ENCODE measurements around the gene AEBP1. TPM values are rescaled to one million over a fixed set of nuclear protein-coding genes. Genes with fewer than 3 reads are reported as not detected.
A peak's percentile ranks its signal among the peaks of the same experiment; 100 is the strongest.

AEBP1 gene
- total and polyA plus RNA-seq, 9 of the 15 experiments (the other 6 are each of a cell fraction or from before 2014, with no cell fraction given), result 0.03 to 0.78 (median 0.30) TPM; not detected in 2

DNA sequence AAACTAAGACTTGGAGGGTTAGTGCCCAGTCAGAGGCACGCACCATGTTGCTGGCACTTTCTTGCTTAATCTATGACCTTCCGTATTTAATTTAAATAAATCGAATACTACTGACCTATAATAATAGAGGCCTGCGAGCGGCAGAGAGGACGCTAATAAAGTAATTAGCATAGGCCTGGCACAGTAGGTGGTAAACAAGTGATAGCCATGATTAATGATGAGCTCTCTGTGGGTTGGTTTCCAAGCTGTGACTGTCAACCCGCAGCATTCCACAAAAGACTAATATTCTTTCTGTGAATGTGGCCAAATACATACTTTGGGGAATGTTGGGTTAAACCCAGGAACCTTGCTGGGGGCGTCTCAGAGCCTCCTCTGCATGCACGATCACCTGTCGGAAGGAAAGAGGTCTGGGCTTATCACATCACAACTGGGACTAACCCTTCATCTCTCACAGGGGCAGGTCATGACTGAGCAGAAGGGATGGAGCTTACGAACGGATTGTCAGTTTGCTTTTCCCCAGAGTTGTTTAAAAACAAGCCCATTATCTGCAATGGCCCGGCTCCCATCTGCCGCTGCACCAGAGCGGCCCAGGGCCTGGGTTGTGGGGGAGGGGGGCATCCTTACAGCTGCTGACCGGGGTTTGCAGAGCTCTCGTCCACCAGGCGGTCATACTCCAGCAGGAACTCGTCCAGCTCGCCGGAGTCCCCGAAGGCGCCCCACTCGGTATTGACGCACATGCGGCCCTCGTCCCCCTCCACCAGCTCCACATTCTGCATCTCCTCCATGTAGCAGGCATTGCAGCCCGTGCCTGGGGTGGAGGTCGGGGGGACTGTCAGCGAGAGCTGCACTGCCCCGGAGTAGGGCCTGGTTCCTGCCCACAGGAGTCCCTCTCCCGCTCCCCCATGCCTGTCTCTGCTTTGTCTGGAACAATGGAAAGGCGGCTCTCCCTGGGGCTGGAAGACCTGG lies 43.2 kb downstream of the AEBP1 start (continued):
- no peak for TF ChIP-seq ZC3H4 (CRISPR knock-in tag; IDR thresholded peaks at IDR 0.05; ENCODE audit: borderline replicate concordance)
- TF ChIP-seq, protein P1, sequence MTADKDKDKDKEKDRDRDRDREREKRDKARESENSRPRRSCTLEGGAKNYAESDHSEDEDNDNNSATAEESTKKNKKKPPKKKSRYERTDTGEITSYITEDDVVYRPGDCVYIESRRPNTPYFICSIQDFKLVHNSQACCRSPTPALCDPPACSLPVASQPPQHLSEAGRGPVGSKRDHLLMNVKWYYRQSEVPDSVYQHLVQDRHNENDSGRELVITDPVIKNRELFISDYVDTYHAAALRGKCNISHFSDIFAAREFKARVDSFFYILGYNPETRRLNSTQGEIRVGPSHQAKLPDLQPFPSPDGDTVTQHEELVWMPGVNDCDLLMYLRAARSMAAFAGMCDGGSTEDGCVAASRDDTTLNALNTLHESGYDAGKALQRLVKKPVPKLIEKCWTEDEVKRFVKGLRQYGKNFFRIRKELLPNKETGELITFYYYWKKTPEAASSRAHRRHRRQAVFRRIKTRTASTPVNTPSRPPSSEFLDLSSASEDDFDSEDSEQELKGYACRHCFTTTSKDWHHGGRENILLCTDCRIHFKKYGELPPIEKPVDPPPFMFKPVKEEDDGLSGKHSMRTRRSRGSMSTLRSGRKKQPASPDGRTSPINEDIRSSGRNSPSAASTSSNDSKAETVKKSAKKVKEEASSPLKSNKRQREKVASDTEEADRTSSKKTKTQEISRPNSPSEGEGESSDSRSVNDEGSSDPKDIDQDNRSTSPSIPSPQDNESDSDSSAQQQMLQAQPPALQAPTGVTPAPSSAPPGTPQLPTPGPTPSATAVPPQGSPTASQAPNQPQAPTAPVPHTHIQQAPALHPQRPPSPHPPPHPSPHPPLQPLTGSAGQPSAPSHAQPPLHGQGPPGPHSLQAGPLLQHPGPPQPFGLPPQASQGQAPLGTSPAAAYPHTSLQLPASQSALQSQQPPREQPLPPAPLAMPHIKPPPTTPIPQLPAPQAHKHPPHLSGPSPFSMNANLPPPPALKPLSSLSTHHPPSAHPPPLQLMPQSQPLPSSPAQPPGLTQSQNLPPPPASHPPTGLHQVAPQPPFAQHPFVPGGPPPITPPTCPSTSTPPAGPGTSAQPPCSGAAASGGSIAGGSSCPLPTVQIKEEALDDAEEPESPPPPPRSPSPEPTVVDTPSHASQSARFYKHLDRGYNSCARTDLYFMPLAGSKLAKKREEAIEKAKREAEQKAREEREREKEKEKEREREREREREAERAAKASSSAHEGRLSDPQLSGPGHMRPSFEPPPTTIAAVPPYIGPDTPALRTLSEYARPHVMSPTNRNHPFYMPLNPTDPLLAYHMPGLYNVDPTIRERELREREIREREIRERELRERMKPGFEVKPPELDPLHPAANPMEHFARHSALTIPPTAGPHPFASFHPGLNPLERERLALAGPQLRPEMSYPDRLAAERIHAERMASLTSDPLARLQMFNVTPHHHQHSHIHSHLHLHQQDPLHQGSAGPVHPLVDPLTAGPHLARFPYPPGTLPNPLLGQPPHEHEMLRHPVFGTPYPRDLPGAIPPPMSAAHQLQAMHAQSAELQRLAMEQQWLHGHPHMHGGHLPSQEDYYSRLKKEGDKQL (CRISPR knock-in tag; IDR thresholded peaks at IDR 0.05; ENCODE audit: borderline replicate concordance), result no peak
- TF ChIP-seq, protein P2, sequence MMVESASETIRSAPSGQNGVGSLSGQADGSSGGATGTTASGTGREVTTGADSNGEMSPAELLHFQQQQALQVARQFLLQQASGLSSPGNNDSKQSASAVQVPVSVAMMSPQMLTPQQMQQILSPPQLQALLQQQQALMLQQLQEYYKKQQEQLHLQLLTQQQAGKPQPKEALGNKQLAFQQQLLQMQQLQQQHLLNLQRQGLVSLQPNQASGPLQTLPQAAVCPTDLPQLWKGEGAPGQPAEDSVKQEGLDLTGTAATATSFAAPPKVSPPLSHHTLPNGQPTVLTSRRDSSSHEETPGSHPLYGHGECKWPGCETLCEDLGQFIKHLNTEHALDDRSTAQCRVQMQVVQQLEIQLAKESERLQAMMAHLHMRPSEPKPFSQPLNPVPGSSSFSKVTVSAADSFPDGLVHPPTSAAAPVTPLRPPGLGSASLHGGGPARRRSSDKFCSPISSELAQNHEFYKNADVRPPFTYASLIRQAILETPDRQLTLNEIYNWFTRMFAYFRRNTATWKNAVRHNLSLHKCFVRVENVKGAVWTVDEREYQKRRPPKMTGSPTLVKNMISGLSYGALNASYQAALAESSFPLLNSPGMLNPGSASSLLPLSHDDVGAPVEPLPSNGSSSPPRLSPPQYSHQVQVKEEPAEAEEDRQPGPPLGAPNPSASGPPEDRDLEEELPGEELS (CRISPR knock-in tag; IDR thresholded peaks at IDR 0.05; ENCODE audit: borderline replicate concordance), result no peak
- no peak for TF ChIP-seq TCF7L2 (IDR thresholded peaks at IDR 0.05; ENCODE audit: low read depth, low read length)
- no peak for TF ChIP-seq ZNF165 (CRISPR knock-in tag; IDR thresholded peaks at IDR 0.05; ENCODE audit: borderline replicate concordance)
- no peak for TF ChIP-seq LARP7 (IDR thresholded peaks at IDR 0.05)
- no peak for TF ChIP-seq TFAM (CRISPR knock-in tag; conservative IDR thresholded peaks at IDR 0.05)
- peak; percentile 46; the same call in 1 of the 2 replicates for TF ChIP-seq EP400 (IDR thresholded peaks at IDR 0.05)
- no peak for TF ChIP-seq ZNF551 (CRISPR knock-in tag; IDR thresholded peaks at IDR 0.05)
- TF ChIP-seq SNIP1 (IDR thresholded peaks at IDR 0.05; ENCODE audit: low read depth), result no peak
- TF ChIP-seq ZNF24 (IDR thresholded peaks at IDR 0.05), result no peak
- 0 out of 2 replicates have a peak, but pooled peaks have one; percentile 34 for TF ChIP-seq TRIM28 (IDR thresholded peaks at IDR 0.05)
- TF ChIP-seq, protein P3, sequence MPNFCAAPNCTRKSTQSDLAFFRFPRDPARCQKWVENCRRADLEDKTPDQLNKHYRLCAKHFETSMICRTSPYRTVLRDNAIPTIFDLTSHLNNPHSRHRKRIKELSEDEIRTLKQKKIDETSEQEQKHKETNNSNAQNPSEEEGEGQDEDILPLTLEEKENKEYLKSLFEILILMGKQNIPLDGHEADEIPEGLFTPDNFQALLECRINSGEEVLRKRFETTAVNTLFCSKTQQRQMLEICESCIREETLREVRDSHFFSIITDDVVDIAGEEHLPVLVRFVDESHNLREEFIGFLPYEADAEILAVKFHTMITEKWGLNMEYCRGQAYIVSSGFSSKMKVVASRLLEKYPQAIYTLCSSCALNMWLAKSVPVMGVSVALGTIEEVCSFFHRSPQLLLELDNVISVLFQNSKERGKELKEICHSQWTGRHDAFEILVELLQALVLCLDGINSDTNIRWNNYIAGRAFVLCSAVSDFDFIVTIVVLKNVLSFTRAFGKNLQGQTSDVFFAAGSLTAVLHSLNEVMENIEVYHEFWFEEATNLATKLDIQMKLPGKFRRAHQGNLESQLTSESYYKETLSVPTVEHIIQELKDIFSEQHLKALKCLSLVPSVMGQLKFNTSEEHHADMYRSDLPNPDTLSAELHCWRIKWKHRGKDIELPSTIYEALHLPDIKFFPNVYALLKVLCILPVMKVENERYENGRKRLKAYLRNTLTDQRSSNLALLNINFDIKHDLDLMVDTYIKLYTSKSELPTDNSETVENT (CRISPR knock-in tag; IDR thresholded peaks at IDR 0.05), result no peak
- TF ChIP-seq, protein P4, sequence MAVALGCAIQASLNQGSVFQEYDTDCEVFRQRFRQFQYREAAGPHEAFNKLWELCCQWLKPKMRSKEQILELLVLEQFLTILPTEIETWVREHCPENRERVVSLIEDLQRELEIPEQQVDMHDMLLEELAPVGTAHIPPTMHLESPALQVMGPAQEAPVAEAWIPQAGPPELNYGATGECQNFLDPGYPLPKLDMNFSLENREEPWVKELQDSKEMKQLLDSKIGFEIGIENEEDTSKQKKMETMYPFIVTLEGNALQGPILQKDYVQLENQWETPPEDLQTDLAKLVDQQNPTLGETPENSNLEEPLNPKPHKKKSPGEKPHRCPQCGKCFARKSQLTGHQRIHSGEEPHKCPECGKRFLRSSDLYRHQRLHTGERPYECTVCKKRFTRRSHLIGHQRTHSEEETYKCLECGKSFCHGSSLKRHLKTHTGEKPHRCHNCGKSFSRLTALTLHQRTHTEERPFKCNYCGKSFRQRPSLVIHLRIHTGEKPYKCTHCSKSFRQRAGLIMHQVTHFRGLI (CRISPR knock-in tag; IDR thresholded peaks at IDR 0.05), result no peak
- no peak for TF ChIP-seq MCM7 (IDR thresholded peaks at IDR 0.05)
- peak; percentile 69; the same call in 1 of the 2 replicates for TF ChIP-seq RB1 (IDR thresholded peaks at IDR 0.05; ENCODE audit: low read depth)
